Ovary (tissue), 9 donors: ENCODE results near the gene SRGAP3. TPM values are rescaled to one million over a fixed set of nuclear protein-coding genes. Genes with fewer than 3 reads are reported as not detected.

Experiments used
- DNase-seq, 5 donors: peaks; one replicate each; pipeline ENCODE4 v3.0.0-alpha.2; 2019 to 2020
- H3K27ac ChIP-seq, 2 donors: fragments of 200-600 bp; one replicate each; pipeline versions ENCODE4 v1.5.1 to v1.8.0; 2019 to 2022
- H3K27me3 ChIP-seq: fragments of 200-600 bp; one replicate; pipeline ENCODE4 v1.8.0; 2022
- H3K36me3 ChIP-seq: fragments of 200-600 bp; sonication (generic); one replicate; pipeline ENCODE4 v1.5.1; 2019
- H3K4me1 ChIP-seq: one replicate; pipeline ENCODE4 v1.8.1; 2013; ENCODE audit warnings: mild to moderate bottlenecking, moderate library complexity; ENCODE audit not compliant: insufficient read depth
- H3K4me3 ChIP-seq: fragments of 200-600 bp; sonication (generic); one replicate; pipeline ENCODE4 v1.5.1; 2017
- H3K9me3 ChIP-seq, 2 donors: fragments of 200-600 bp in 1 of 2; sonication (generic) in 1 of 2; one replicate each; pipeline versions ENCODE4 v1.5.1 to v1.8.1; 2013 to 2019; ENCODE audit warnings: mild to moderate bottlenecking in 1 of 2, moderate library complexity in 1 of 2
- EP300 ChIP-seq: sonication (generic); formaldehyde crosslinking; IDR thresholded peaks from one replicate; pipeline ENCODE4 v1.6.1; 2017; ENCODE audit warnings: antibody characterized with exemption
- POLR2A ChIP-seq: fragments of 450-650 bp; IDR thresholded peaks from one replicate; pipeline ENCODE4 v1.6.1; 2017; ENCODE audit warnings: antibody characterized with exemption, mild to moderate bottlenecking, moderate library complexity
- WGBS, 3 donors: extraction: QIAGEN DNeasy Blood & Tissue Kit in 1 of 3; methylation state at CpG; one replicate each; pipeline versions ENCODE4 v1.1.5 to v1.1.7; 2013 to 2017; 5-methylcytosine and 5-hydroxymethylcytosine counted together
- intact Hi-C, 4 donors: fragments of 100-400 bp; cut with DNase I; formaldehyde crosslinking; loops; one replicate each; pipeline versions ENCODE4 v1.11.0 to v1.15.1; 2022 to 2023
- polyA plus RNA-seq, 2 donors: library from polyadenylated mRNA; stranded (reverse); fragments of 200-250 nt in 1 of 2; fragments of 350-450 nt in 1 of 2; fragmentation: Illumina TruSeq in 1 of 2; extraction: RNeasy Lipid Tissue Mini Kit (QIAGEN cat#74804) in 1 of 2; gene quantifications; one replicate each; pipeline ENCODE4 v1.2.3, GENCODE V29; 2013 to 2014
- total RNA-seq, 7 donors: library from RNA; depleted of rRNA in 2 of 7; stranded (reverse); fragments of >200 nt in 2 of 7; fragmentation: NEBNext Ultra II Directional in 3 of 7; extraction: Animal tissue kit (Norgen Biotek cat#: 25700) in 3 of 7; gene quantifications; one replicate each; pipeline versions ENCODE4 v1.1.0 to v1.2.4, GENCODE V29; 2016 to 2023
- TF ChIP-seq, protein P1 (sequence below), 3 donors: fragments of 450-650 bp in 2 of 3; fragments of 200-600 bp in 1 of 3; IDR thresholded peaks; one replicate each; pipeline versions ENCODE4 v1.5.1 to v1.8.0; 2016 to 2022; ENCODE audit warnings: antibody characterized with exemption in 3 of 3, mild to moderate bottlenecking in 1 of 3
- donor health status: DM: no; HTN: no; CAD: no; lungs with moderate emphysema.
- donor health status: DM: no; HTN: no; CAD: no.
- donor health status: Bipolar disorder and iron deficiency.
- donor health status: DM: yes; HTN: yes; CAD: no.
- donor health status: DM: no; HTN: no; CAD: no.
- donor health status: DM: yes; HTN: yes; CAD: no.

SRGAP3 gene
- total and polyA plus RNA-seq, 9 donors: 2.1 to 36.8 (median 13.1) TPM

DNA sequence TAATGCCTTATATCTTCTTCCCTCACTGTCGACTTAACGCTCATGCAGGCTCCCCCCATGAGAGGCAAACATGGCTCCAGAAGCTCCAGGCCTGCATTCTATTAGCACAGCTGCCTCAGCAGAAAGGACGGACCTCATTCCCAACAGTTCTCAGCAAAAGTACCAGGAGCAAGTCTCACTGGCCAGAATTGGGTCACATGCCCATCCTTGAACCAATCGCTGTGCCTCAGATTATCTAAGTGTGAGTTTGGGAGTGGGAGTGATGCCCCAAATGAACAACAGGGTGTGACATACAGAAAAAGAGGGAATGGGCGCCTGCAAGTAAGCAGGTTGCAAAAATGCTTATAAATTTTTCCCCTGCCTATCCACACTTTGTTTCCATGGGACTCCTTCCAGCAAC, 281.9 kb downstream of the SRGAP3 start:
- Histone ChIP-seq H3K9me3 (no peaks in the 10 kb centered on the region), H3K4me1 (no peaks in the 10 kb centered on the region), H3K27ac (no peak overlapping the region), H3K4me3 (no peak overlapping the region), H3K36me3 (no peaks in the 10 kb centered on the region), H3K27me3 (no peaks in the 10 kb centered on the region)
- intact Hi-C loops: no loop called here
- 72 to 76% (median 74%) methylated on average over 5 of the region's 5 CpGs for WGBS, 3 donors
- DNase-seq: no peak
- no peak for TF ChIP-seq EP300
- TF ChIP-seq, protein P1, sequence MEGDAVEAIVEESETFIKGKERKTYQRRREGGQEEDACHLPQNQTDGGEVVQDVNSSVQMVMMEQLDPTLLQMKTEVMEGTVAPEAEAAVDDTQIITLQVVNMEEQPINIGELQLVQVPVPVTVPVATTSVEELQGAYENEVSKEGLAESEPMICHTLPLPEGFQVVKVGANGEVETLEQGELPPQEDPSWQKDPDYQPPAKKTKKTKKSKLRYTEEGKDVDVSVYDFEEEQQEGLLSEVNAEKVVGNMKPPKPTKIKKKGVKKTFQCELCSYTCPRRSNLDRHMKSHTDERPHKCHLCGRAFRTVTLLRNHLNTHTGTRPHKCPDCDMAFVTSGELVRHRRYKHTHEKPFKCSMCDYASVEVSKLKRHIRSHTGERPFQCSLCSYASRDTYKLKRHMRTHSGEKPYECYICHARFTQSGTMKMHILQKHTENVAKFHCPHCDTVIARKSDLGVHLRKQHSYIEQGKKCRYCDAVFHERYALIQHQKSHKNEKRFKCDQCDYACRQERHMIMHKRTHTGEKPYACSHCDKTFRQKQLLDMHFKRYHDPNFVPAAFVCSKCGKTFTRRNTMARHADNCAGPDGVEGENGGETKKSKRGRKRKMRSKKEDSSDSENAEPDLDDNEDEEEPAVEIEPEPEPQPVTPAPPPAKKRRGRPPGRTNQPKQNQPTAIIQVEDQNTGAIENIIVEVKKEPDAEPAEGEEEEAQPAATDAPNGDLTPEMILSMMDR (IDR thresholded peaks at IDR 0.05): no peak
- no peak for TF ChIP-seq POLR2A

GRCh38 chr3:8966820-8967348, 282.6 kb downstream of the SRGAP3 start:
- no peaks in the 10 kb centered on the region for H3K4me1 ChIP-seq
- no peaks in the 10 kb centered on the region for H3K27me3 ChIP-seq
- DNase-seq: no peak
- intact Hi-C loops: no loop called here
- H3K9me3 ChIP-seq: no peaks in the 10 kb centered on the region
- H3K27ac ChIP-seq: no peak overlapping the region
- no peak overlapping the region for H3K4me3 ChIP-seq
- WGBS, 3 donors: 76 to 94% (median 89%) methylated on average over 3 of the region's 3 CpGs
- H3K36me3 ChIP-seq: no peaks in the 10 kb centered on the region
- TF ChIP-seq EP300: no peak
- TF ChIP-seq, protein P1 (IDR thresholded peaks at IDR 0.05): no peak
- no peak for TF ChIP-seq POLR2A

DNA sequence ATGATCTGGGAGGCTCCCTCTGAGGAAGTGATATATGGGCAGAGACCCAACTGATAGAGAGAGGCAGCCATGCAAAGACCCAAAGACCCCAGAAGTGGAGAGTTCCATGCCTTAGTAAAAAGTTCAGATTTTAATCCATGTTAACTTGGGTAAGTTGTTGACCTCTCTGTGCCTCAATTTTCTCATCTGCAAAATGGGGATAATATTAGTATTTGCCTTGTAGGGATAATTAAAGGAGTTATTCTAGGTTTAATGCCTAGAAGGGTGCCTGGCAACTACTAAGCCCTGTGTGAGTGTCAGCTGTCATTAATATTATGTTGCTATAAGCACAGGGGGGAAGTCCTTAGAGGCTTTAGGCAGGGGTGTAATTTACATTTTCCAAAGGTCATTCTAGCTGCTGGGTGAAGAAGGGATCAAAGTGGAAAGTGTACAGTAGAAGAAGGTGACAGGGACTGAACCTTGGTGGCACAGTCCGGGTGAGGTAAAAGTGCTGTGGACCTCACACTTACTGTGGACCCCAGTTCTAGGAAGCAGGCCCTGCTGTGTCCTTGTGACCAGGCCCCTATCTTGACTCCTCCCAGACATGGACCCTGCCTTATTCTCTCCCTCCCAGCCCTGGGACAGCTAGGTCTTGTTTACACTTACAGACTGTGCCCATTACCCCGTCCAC, 283.2 kb downstream of the SRGAP3 start:
- no peak for DNase-seq
- no peaks in the 10 kb centered on the region for H3K4me1 ChIP-seq
- H3K27ac ChIP-seq: no peak overlapping the region
- TF ChIP-seq EP300 (no peak), POLR2A (no peak)
- TF ChIP-seq, protein P1 (IDR thresholded peaks at IDR 0.05): no peak
- H3K4me3 ChIP-seq: no peak overlapping the region
- H3K36me3 ChIP-seq: no peaks in the 10 kb centered on the region
- H3K9me3 ChIP-seq: no peaks in the 10 kb centered on the region
- 79 to 85% (median 80%) methylated on average over 2 of the region's 2 CpGs for WGBS, 3 donors
- intact Hi-C loops: no loop called here
- H3K27me3 ChIP-seq: no peaks in the 10 kb centered on the region

DNA sequence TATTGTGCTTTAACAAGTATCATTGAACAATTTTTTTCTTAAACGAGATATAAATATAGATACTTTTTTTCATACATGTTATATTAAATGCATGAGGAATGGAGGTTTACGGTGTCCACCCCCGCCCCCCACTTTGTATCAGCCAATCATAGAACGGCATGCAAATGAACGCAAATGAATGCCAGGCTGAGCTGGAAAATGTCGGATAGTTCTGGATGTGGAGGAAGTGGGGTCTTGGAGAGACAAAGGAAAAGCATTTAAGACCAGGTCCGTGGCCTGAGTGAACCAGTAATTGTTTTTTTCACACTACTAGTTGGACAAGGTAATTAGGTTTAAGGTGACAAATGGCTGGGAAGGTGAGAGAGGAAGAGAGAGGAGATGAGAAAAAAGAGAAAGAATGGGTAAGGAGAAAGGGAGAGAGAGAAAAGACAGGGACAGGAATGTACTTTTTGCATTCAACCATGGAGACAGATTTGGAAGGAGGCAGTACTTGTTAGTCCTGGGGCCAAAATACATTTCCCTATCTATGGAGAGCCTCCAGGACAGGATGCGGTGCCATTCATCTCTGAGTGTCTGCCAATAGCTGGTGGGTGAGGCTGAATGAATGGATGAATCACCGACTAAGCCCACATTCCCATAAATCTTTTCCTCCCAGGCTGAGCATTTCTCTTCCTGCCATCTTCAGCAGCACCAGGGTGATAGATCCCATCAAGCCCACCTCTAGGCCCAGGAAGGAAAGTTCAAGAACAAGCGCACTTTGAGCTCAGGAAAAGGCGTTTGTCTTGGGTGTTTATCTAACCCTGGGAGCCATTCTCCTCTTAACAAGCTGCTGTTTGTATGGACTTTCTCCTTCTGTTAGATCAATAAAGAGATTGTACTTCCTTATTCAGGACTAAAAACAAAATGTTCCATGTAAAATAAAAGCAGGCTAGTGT, 284.7 kb downstream of the SRGAP3 start:
- no peak for TF ChIP-seq POLR2A
- no peak for TF ChIP-seq EP300
- TF ChIP-seq, protein P1 (IDR thresholded peaks at IDR 0.05): no peak
- Histone ChIP-seq H3K4me3 (no peak overlapping the region), H3K9me3 (no peaks in the 10 kb centered on the region), H3K4me1 (no peaks in the 10 kb centered on the region), H3K27me3 (no peaks in the 10 kb centered on the region), H3K36me3 (no peaks in the 10 kb centered on the region), H3K27ac (no peak overlapping the region)
- WGBS, 3 donors: 66 to 70% (median 67%) methylated on average over 11 of the region's 11 CpGs
- DNase-seq: no peak
- intact Hi-C loops: no loop called here
